Glutamatergic neuron (in vitro differentiated cells): Measurements from ENCODE around the gene KIDINS220. TPM values are rescaled to one million over a fixed set of nuclear protein-coding genes. Genes with fewer than 3 reads are reported as not detected.

ENCODE experiments used
- DNase-seq: peaks from one replicate; pipeline ENCODE4 v3.0.0; 2022
- H3K27ac Mint-ChIP-seq: one replicate; pipeline ENCODE4 v1.8.0; 2020; ENCODE audit warnings: mild to moderate bottlenecking, mixed read lengths, inconsistent platforms; ENCODE audit not compliant: unreplicated experiment
- H3K27me3 Mint-ChIP-seq: one replicate; pipeline ENCODE4 v1.8.0; 2020; ENCODE audit warnings: mild to moderate bottlenecking, moderate library complexity, mixed read lengths, inconsistent platforms; ENCODE audit not compliant: unreplicated experiment
- H3K36me3 Mint-ChIP-seq: one replicate; pipeline ENCODE4 v1.8.0; 2020; ENCODE audit warnings: mild to moderate bottlenecking, mixed read lengths, inconsistent platforms; ENCODE audit not compliant: unreplicated experiment
- H3K4me1 Mint-ChIP-seq: one replicate; pipeline ENCODE4 v1.8.0; 2020; ENCODE audit warnings: mild to moderate bottlenecking, low read depth, mixed read lengths, inconsistent platforms; ENCODE audit not compliant: unreplicated experiment
- H3K4me3 Mint-ChIP-seq: one replicate; pipeline ENCODE4 v1.8.0; 2020; ENCODE audit warnings: mild to moderate bottlenecking, mixed read lengths, inconsistent platforms; ENCODE audit not compliant: unreplicated experiment
- H3K9me3 Mint-ChIP-seq: one replicate; pipeline ENCODE4 v1.8.0; 2020; ENCODE audit warnings: mild to moderate bottlenecking, moderate library complexity, mixed read lengths, inconsistent platforms; ENCODE audit not compliant: unreplicated experiment
- total RNA-seq: library from RNA; stranded (reverse); fragmentation: NEBNext Ultra II Directional; extraction: Animal tissue kit (Norgen Biotek cat#: 25700); gene quantifications from one replicate; pipeline ENCODE4 v1.2.1, GENCODE V29; 2021; ENCODE audit not compliant: unreplicated experiment
- TF ChIP-seq, protein P1 (sequence below): fragments of 200-600 bp; sonication (generic); IDR thresholded peaks from one replicate; pipeline ENCODE4 v1.5.0; 2021; ENCODE audit not compliant: partially characterized antibody, unreplicated experiment

The KIDINS220 gene
- total RNA-seq, 1 donor from 2014 or later: 188 TPM

DNA sequence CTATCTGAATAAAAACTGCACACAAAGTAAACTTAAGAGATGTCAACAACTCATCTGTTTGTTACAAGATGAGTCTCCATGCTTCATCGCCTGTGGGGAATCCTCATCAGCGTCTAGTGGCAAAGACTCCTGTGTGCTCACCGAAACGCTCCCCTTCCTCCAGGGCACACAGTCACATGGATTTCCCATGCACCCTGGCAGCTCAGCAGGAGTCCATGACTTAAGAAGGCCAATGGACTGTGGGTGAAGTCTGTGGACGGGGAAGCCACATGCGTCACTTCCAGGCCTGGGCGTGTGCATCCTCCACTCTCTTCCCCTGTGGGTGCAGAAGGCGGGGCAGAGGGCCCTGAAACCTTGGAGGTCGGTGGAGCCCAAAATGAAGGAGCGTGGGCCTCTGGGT is 114.4 kb downstream of the KIDINS220 start:
- TF ChIP-seq, protein P1, sequence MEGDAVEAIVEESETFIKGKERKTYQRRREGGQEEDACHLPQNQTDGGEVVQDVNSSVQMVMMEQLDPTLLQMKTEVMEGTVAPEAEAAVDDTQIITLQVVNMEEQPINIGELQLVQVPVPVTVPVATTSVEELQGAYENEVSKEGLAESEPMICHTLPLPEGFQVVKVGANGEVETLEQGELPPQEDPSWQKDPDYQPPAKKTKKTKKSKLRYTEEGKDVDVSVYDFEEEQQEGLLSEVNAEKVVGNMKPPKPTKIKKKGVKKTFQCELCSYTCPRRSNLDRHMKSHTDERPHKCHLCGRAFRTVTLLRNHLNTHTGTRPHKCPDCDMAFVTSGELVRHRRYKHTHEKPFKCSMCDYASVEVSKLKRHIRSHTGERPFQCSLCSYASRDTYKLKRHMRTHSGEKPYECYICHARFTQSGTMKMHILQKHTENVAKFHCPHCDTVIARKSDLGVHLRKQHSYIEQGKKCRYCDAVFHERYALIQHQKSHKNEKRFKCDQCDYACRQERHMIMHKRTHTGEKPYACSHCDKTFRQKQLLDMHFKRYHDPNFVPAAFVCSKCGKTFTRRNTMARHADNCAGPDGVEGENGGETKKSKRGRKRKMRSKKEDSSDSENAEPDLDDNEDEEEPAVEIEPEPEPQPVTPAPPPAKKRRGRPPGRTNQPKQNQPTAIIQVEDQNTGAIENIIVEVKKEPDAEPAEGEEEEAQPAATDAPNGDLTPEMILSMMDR: no peak
- Mint-ChIP-seq H3K27ac (no peak overlapping the region), H3K36me3 (no peaks in the 10 kb centered on the region), H3K27me3 (peaks cover 3% of the 10 kb centered on the region), H3K4me1 (no peaks in the 10 kb centered on the region), H3K4me3 (no peak overlapping the region), H3K9me3 (peaks cover 1% of the 10 kb centered on the region)
- DNase-seq: no peak

DNA sequence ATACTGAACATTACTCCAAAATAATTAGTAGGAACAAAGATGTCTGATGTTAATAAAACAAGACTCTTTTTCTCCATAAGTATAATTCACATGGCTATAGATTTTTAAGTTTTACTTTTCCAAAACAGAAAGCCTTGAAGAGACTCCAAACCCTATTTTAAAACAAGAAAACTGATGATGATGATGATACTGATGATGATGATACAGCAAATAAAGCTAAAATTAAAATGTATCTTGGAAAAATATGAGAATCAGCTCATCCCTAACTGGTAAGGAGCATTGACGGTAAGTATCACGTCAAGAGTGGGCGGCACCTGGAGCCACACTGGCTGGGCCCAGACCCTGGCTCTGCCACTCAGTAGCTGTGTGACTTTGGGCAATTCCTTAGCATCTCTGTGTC is 116.0 kb downstream of the KIDINS220 start:
- no peaks in the 10 kb centered on the region for H3K4me1 Mint-ChIP-seq
- H3K27ac Mint-ChIP-seq: no peak overlapping the region
- peaks cover 3% of the 10 kb centered on the region for H3K27me3 Mint-ChIP-seq
- TF ChIP-seq, protein P1: no peak
- no peak for DNase-seq
- peaks cover 1% of the 10 kb centered on the region for H3K9me3 Mint-ChIP-seq
- H3K4me3 Mint-ChIP-seq: no peak overlapping the region
- H3K36me3 Mint-ChIP-seq: no peaks in the 10 kb centered on the region

DNA sequence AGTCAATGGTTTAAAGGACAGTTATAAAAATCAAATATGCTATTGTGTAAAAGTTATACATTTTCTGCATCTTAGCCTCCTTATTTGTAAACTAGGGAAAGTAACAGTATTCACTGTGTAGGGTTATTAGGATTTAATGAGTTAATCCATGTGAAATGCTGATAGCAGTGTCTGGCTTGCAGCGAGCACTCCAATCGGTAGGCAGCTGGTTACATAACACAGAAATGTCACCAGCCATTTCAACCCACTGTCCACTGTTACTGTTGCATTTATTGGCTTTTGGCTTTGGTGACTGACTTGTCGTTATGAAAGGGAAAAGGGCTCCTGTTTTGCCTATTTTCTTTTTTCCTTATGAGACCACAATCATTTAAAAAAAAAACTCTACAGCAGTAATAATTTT is 116.7 kb downstream of the KIDINS220 start:
- H3K4me1 Mint-ChIP-seq: no peaks in the 10 kb centered on the region
- TF ChIP-seq, protein P1: no peak
- H3K4me3 Mint-ChIP-seq: no peak overlapping the region
- peak overlapping the region; percentile 6 for H3K27ac Mint-ChIP-seq
- no peak for DNase-seq
- no peaks in the 10 kb centered on the region for H3K9me3 Mint-ChIP-seq
- H3K36me3 Mint-ChIP-seq: no peaks in the 10 kb centered on the region
- H3K27me3 Mint-ChIP-seq: peaks cover 3% of the 10 kb centered on the region

DNA sequence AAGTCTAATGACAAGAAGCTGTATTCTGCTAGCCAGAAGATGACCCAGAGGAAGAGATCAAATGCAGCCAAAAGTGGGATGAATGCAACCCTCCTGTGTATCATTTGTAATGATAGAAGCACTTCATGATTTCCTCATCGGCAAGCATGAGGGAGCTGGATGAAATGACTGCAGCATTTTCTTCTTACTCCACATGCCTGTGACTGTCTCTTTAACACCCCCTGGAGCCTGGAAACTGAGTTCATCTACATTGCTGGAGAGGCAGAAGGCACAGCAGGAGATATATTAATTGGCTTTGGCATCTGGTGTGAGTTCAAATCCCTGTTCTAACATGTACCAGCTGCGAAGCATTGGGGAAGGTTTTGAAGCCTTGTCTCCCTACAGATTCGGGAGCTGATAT is 117.9 kb downstream of the KIDINS220 start:
- TF ChIP-seq, protein P1: no peak
- DNase-seq: no peak

GRCh38 chr2:8714971-8715370 is 122.4 kb downstream of the KIDINS220 start:
- H3K4me3 Mint-ChIP-seq: no peak overlapping the region
- no peak overlapping the region for H3K27ac Mint-ChIP-seq
- H3K4me1 Mint-ChIP-seq: no peaks in the 10 kb centered on the region

More for the DNA sequence above, 117.9 kb downstream of the KIDINS220 start:
- Mint-ChIP-seq H3K4me3 (no peak overlapping the region), H3K27ac (no peak overlapping the region), H3K36me3 (no peaks in the 10 kb centered on the region), H3K27me3 (peaks cover 4% of the 10 kb centered on the region), H3K4me1 (no peaks in the 10 kb centered on the region), H3K9me3 (no peaks in the 10 kb centered on the region)

More at GRCh38 chr2:8714971-8715370, 122.4 kb downstream of the KIDINS220 start:
- Mint-ChIP-seq H3K27me3 (peaks cover 2% of the 10 kb centered on the region), H3K36me3 (peaks cover under 1% of the 10 kb centered on the region), H3K9me3 (no peaks in the 10 kb centered on the region)
- DNase-seq: no peak
- TF ChIP-seq, protein P1: no peak
